Lower lobe of right lung (tissue), 2 donors: Measurements from ENCODE around the gene HHLA2. TPM values are rescaled to one million over a fixed set of nuclear protein-coding genes. Genes with fewer than 3 reads are reported as not detected.

ENCODE experiments used
- ATAC-seq, 2 donors: fragments of 200-7000 bp; cut with Tn5 transposase; one replicate each; pipeline ENCODE4 v1.9.1; 2020 to 2022; ENCODE audit warnings: mild to moderate bottlenecking in 2 of 2, moderate library complexity in 2 of 2
- DNase-seq: peaks from one replicate; pipeline ENCODE4 v3.0.0-alpha.2; 2020
- H3K27ac ChIP-seq: fragments of 200-600 bp; one replicate; pipeline ENCODE4 v1.8.0; 2022
- H3K27me3 ChIP-seq: fragments of 200-600 bp; one replicate; pipeline ENCODE4 v1.8.0; 2022; ENCODE audit warnings: low read depth
- H3K36me3 ChIP-seq: fragments of 200-600 bp; one replicate; pipeline ENCODE4 v1.8.0; 2022; ENCODE audit warnings: mild to moderate bottlenecking
- H3K4me1 ChIP-seq: fragments of 200-600 bp; one replicate; pipeline ENCODE4 v1.8.0; 2022
- H3K4me3 ChIP-seq: fragments of 200-600 bp; one replicate; pipeline ENCODE4 v1.8.0; 2022; ENCODE audit warnings: mild to moderate bottlenecking
- H3K9me3 ChIP-seq: fragments of 200-600 bp; one replicate; pipeline ENCODE4 v1.8.0; 2022
- CTCF ChIP-seq: fragments of 200-600 bp; IDR thresholded peaks from one replicate; pipeline ENCODE4 v1.8.0; 2022; ENCODE audit warnings: antibody characterized with exemption, mild to moderate bottlenecking
- intact Hi-C: fragments of 100-400 bp; cut with DNase I; formaldehyde crosslinking; loops from one replicate; pipeline ENCODE4 v1.11.0; 2022
- total RNA-seq: library from RNA; stranded (reverse); fragmentation: NEBNext Ultra II Directional; extraction: Animal tissue kit (Norgen Biotek cat#: 25700); gene quantifications from one replicate; pipeline ENCODE4 v1.2.1, GENCODE V29; 2021
- donor health status: DM: no; HTN: yes; CAD: no; lungs with severe emphysema.

Gene HHLA2
- total RNA-seq, 1 donor from 2014 or later = 4.9 TPM

GRCh38 chr3:108327168-108327567, 30.8 kb downstream of the HHLA2 start:
- intact Hi-C loops = no loop called here
- no peaks in the 10 kb centered on the region for H3K36me3 ChIP-seq
- ATAC-seq = no peak
- H3K9me3 ChIP-seq = no peaks in the 10 kb centered on the region
- no peaks in the 10 kb centered on the region for H3K27me3 ChIP-seq
- H3K4me3 ChIP-seq = no peak overlapping the region
- DNase-seq = no peak
- H3K27ac ChIP-seq = no peak overlapping the region
- TF ChIP-seq CTCF = no peak
- peaks cover 4% of the 10 kb centered on the region for H3K4me1 ChIP-seq

DNA sequence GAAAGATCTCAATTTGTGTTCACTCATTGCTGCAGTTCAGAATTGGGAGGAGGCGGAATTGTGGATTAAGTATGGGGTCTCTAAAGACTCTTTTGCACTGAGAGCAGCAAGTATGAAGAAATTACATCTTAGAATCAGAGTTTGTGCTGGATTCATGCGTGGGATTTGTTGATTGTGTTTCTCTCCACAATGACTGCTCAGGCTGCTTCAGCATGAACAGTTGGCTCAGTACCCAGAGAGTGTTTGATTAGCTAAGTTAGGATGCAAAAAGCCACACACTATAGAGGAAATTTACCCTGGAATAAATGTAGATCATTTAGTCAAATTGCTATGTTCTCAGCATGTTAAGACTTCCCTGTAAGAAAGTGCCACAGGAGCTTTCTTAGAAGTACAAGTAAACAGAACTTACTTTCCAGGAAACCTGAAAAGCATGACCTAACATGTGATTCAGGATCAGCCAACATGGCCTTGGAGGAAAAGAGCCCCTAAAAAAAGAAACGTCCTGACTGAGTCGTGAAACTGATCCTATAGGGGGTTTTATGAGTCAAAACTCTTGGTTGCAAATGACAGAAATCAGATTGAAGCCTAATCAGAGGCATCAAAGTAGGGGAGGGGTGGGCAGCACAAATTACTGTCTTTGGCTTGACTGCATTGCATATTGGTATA, 32.6 kb downstream of the HHLA2 start:
- TF ChIP-seq CTCF = no peak

DNA sequence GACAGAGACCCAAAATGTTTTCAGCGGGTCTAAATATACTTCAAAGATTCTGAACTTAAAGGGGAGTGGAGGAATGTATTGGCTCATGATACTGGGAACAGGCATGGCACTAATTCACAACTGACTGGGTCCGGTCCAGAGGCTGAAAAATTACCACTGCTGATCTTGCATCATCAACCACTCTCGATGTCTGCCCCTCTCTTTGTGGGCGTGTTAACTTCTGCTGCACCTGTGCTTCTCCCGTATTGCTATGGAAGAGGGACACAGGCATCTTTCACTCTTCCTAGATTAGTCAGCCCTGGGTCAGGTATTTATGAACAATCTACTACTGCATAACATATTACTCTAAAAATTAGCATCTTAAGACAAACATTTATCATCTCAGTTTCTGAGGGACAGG, 33.2 kb downstream of the HHLA2 start:
- DNase-seq (no peak), ATAC-seq (no peak)
- H3K27ac ChIP-seq = no peak overlapping the region
- H3K4me3 ChIP-seq = no peak overlapping the region
- no peak for TF ChIP-seq CTCF
- no peaks in the 10 kb centered on the region for H3K9me3 ChIP-seq
- H3K36me3 ChIP-seq = no peaks in the 10 kb centered on the region
- intact Hi-C loops = no loop called here
- peaks cover 4% of the 10 kb centered on the region for H3K4me1 ChIP-seq
- H3K27me3 ChIP-seq = no peaks in the 10 kb centered on the region

More for the DNA sequence above, 32.6 kb downstream of the HHLA2 start:
- Histone ChIP-seq H3K4me1 (peaks cover 4% of the 10 kb centered on the region), H3K4me3 (no peak overlapping the region), H3K36me3 (no peaks in the 10 kb centered on the region), H3K9me3 (no peaks in the 10 kb centered on the region), H3K27ac (no peak overlapping the region), H3K27me3 (no peaks in the 10 kb centered on the region)
- DNase-seq (no peak), ATAC-seq (no peak)
- intact Hi-C loops = no loop called here

DNA sequence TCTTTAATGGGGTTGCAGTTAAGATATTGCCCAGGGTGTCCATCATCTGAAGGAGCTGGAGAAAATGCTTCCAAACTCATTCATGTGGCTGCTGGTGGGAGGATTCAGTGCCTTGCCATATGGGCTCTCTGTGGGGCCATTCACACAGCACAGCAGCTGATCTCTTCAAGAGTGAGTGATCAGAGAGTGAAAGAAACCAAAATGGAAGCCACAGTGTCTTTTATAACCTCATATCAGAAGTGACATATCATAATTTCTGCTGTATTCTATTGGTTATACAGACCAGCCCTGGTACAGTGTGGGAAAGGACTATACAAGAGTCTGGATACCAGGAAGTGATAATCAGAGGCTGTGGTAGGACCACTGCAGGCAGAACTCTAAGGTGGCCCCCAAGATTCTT, 33.6 kb downstream of the HHLA2 start:
- intact Hi-C loops = no loop called here
- ATAC-seq (no peak), DNase-seq (no peak)
- Histone ChIP-seq H3K27ac (no peak overlapping the region), H3K4me3 (no peak overlapping the region), H3K36me3 (no peaks in the 10 kb centered on the region), H3K4me1 (peaks cover 4% of the 10 kb centered on the region), H3K27me3 (no peaks in the 10 kb centered on the region), H3K9me3 (no peaks in the 10 kb centered on the region)
- TF ChIP-seq CTCF = no peak

- DNase-seq (no peak), ATAC-seq (no peak)
- H3K4me1 ChIP-seq = peaks cover 4% of the 10 kb centered on the region
- intact Hi-C loops = no loop called here
- no peak overlapping the region for H3K4me3 ChIP-seq
- no peaks in the 10 kb centered on the region for H3K9me3 ChIP-seq
- TF ChIP-seq CTCF = no peak
- no peaks in the 10 kb centered on the region for H3K36me3 ChIP-seq
- H3K27ac ChIP-seq = no peak overlapping the region
- no peaks in the 10 kb centered on the region for H3K27me3 ChIP-seq
Observed at GRCh38 chr3:108331792-108332191, 35.4 kb downstream of the HHLA2 start.
